Ishikawa (cell line): ENCODE results near the gene VDR.

Source experiments
- CEBPB ChIP-seq: IDR thresholded peaks from 2 replicates; pipeline ENCODE4 v1.6.1; 2012
- CREB1 ChIP-seq: IDR thresholded peaks from 2 replicates; pipeline ENCODE4 v1.6.1; 2012; ENCODE audit warnings: low read depth
- EGR1 ChIP-seq: IDR thresholded peaks from 2 replicates; pipeline ENCODE4 v1.6.1; 2012
- EP300 ChIP-seq: IDR thresholded peaks from 2 replicates; pipeline ENCODE4 v1.6.1; 2012; ENCODE audit warnings: borderline replicate concordance
- FOXM1 ChIP-seq: IDR thresholded peaks from 2 replicates; pipeline ENCODE4 v1.6.1; 2012; ENCODE audit warnings: low read depth, borderline replicate concordance
- MAX ChIP-seq: IDR thresholded peaks from 2 replicates; pipeline ENCODE4 v1.6.1; 2012
- NFIC ChIP-seq: IDR thresholded peaks from 2 replicates; pipeline ENCODE4 v1.6.1; 2012
- RAD21 ChIP-seq: IDR thresholded peaks from 2 replicates; pipeline ENCODE4 v1.6.1; 2012; ENCODE audit warnings: low read depth
- REST ChIP-seq: IDR thresholded peaks from 2 replicates; pipeline ENCODE4 v1.6.1; 2012; ENCODE audit warnings: low read depth, mild to moderate bottlenecking
- TAF1 ChIP-seq: IDR thresholded peaks from 2 replicates; pipeline ENCODE4 v1.6.1; 2012; ENCODE audit warnings: low read depth, mild to moderate bottlenecking
- TCF12 ChIP-seq: IDR thresholded peaks from 2 replicates; pipeline ENCODE4 v1.6.1; 2012; ENCODE audit warnings: low read depth
- TEAD4 ChIP-seq: IDR thresholded peaks from 2 replicates; pipeline ENCODE4 v1.6.1; 2012
- USF1 ChIP-seq: IDR thresholded peaks from 2 replicates; pipeline ENCODE4 v1.6.1; 2012
- YY1 ChIP-seq: IDR thresholded peaks from 2 replicates; pipeline ENCODE4 v1.6.1; 2012; ENCODE audit warnings: low read depth
- ZBTB7A ChIP-seq: IDR thresholded peaks from 2 replicates; pipeline ENCODE4 v1.6.1; 2012; ENCODE audit warnings: low read depth

The VDR gene

GRCh38 chr12:47819138-47819895, 85.5 kb downstream of the VDR start:
- TF ChIP-seq ZBTB7A, result peak; percentile 60; the same call in 1 of the 2 replicates
- peak; percentile 23; the same call in 1 of the 2 replicates for TF ChIP-seq TCF12
- no peak for TF ChIP-seq CREB1
- peak; percentile 57 for TF ChIP-seq RAD21
- no peak for TF ChIP-seq EP300
- no peak for TF ChIP-seq TEAD4
- TF ChIP-seq EGR1, result peak; percentile 51
- no peak for TF ChIP-seq USF1

- no peak for TF ChIP-seq USF1
- TF ChIP-seq EP300, result no peak
- TF ChIP-seq ZBTB7A, result no peak; the same call in 1 of the 2 replicates
- TF ChIP-seq YY1, result no peak
- no peak for TF ChIP-seq TEAD4
- no peak for TF ChIP-seq EGR1
- TF ChIP-seq MAX, result no peak
- TF ChIP-seq FOXM1, result no peak
- no peak for TF ChIP-seq RAD21
- TF ChIP-seq TAF1, result no peak; the same call in 1 of the 2 replicates
- TF ChIP-seq TCF12, result no peak
- TF ChIP-seq NFIC, result no peak
- no peak for TF ChIP-seq CEBPB
- no peak for TF ChIP-seq CREB1
- no peak for TF ChIP-seq REST
Measured at GRCh38 chr12:47818467-47819137, 86.2 kb downstream of the VDR start.

- TF ChIP-seq TCF12 (no peak), FOXM1 (no peak), NFIC (no peak), YY1 (no peak), EGR1 (no peak), CREB1 (no peak), TAF1 (no peak), USF1 (no peak), REST (no peak), CEBPB (no peak), EP300 (no peak), RAD21 (no peak), MAX (no peak)
Measured at GRCh38 chr12:47818007-47818376, 86.8 kb downstream of the VDR start.

GRCh38 chr12:47817272-47818006, 87.4 kb downstream of the VDR start:
- TF ChIP-seq ZBTB7A (no peak), TCF12 (no peak), MAX (no peak), NFIC (no peak), YY1 (no peak), RAD21 (no peak), TEAD4 (no peak), TAF1 (no peak), USF1 (no peak), CREB1 (no peak), REST (no peak)
